ENCODE data around the gene GGCX.

GRCh38 chr2:85578243-85579180 is 17.2 kb upstream of the GGCX start:
- TF ChIP-seq CTCF (IDR thresholded peaks at IDR 0.05; ENCODE audit: poor library complexity) = no peak
- TF ChIP-seq EZH2phosphoT487 (IDR thresholded peaks at IDR 0.05; ENCODE audit: low read depth, severe bottlenecking, unreplicated experiment) = no peak

Measured in hepatocyte (in vitro differentiated cells).